Mucosa of descending colon (tissue), 3 donors: ENCODE results near the gene SEM1. TPM values are rescaled to one million over a fixed set of nuclear protein-coding genes. Genes with fewer than 3 reads are reported as not detected.

Source experiments
- ATAC-seq: fragments of 200-7000 bp; cut with Tn5 transposase; one replicate; pipeline ENCODE4 v1.9.1; 2020; ENCODE audit warnings: mild to moderate bottlenecking, moderate library complexity
- DNase-seq, 3 donors: peaks; one replicate each; pipeline ENCODE4 v3.0.0-alpha.2; 2020
- H3K36me3 ChIP-seq: fragments of 200-600 bp; one replicate; pipeline ENCODE4 v1.8.0; 2021; ENCODE audit warnings: low read depth, mild to moderate bottlenecking
- H3K4me1 ChIP-seq: fragments of 200-600 bp; one replicate; pipeline ENCODE4 v1.8.0; 2021; ENCODE audit warnings: low read depth, mild to moderate bottlenecking
- H3K4me3 ChIP-seq: fragments of 200-600 bp; one replicate; pipeline ENCODE4 v1.8.0; 2021; ENCODE audit warnings: mild to moderate bottlenecking
- H3K9me3 ChIP-seq: fragments of 200-600 bp; one replicate; pipeline ENCODE4 v1.8.0; 2021; ENCODE audit warnings: mild to moderate bottlenecking
- intact Hi-C, 2 donors: fragments of 100-400 bp; cut with DNase I in 1 of 2; cut with micrococcal nuclease in 1 of 2; formaldehyde crosslinking; loops; one replicate each; pipeline versions ENCODE4 v1.11.0 to v1.11.1; 2022; cut with DNase I, micrococcal nuclease
- total RNA-seq, 3 donors: library from RNA; stranded (reverse); fragmentation: NEBNext Ultra II Directional in 2 of 3; extraction: Animal tissue kit (Norgen Biotek cat#: 25700) in 2 of 3; gene quantifications; one replicate each; pipeline versions ENCODE4 v1.2.1 to v1.2.4, GENCODE V29; 2021 to 2023
- TF ChIP-seq, protein P1 (sequence below): fragments of 200-600 bp; IDR thresholded peaks from one replicate; pipeline ENCODE4 v1.8.0; 2022; ENCODE audit warnings: antibody characterized with exemption, mild to moderate bottlenecking
- donor health status: DM: no; HTN: no; CAD: no; lungs with moderate emphysema.
- donor health status: DM: no; HTN: no; CAD: no.
- donor health status: DM: no; HTN: yes; CAD: no.

Gene SEM1
- total RNA-seq, 3 donors from 2014 or later, result 41.6 to 44.4 (median 43.7) TPM

DNA sequence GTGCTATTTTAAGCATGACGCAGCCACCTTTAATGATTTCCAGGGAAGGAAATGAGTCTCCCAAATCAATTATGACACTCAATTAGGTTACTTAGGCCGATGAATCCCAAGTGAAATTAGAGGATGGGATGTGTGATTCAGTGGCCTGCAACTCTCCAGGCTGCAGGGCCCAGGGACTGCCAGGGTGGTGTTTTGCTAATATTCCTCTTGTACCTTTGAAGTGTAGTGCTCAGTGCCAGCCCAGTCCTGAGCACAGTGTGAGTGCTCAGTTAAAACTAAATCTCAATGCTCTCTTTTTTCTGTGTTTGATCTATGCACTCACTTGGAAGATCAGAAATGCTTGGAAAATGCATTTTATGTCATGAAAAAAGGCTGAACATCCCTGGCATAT is 51.6 kb downstream of the SEM1 start:
- DNase-seq, result no peak
- TF ChIP-seq, protein P1, sequence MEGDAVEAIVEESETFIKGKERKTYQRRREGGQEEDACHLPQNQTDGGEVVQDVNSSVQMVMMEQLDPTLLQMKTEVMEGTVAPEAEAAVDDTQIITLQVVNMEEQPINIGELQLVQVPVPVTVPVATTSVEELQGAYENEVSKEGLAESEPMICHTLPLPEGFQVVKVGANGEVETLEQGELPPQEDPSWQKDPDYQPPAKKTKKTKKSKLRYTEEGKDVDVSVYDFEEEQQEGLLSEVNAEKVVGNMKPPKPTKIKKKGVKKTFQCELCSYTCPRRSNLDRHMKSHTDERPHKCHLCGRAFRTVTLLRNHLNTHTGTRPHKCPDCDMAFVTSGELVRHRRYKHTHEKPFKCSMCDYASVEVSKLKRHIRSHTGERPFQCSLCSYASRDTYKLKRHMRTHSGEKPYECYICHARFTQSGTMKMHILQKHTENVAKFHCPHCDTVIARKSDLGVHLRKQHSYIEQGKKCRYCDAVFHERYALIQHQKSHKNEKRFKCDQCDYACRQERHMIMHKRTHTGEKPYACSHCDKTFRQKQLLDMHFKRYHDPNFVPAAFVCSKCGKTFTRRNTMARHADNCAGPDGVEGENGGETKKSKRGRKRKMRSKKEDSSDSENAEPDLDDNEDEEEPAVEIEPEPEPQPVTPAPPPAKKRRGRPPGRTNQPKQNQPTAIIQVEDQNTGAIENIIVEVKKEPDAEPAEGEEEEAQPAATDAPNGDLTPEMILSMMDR, result no peak
- Histone ChIP-seq H3K9me3 (no peaks in the 10 kb centered on the region), H3K36me3 (no peaks in the 10 kb centered on the region), H3K4me3 (no peak overlapping the region), H3K4me1 (no peaks in the 10 kb centered on the region)
- ATAC-seq, result no peak
- intact Hi-C loops, result no loop called here

DNA sequence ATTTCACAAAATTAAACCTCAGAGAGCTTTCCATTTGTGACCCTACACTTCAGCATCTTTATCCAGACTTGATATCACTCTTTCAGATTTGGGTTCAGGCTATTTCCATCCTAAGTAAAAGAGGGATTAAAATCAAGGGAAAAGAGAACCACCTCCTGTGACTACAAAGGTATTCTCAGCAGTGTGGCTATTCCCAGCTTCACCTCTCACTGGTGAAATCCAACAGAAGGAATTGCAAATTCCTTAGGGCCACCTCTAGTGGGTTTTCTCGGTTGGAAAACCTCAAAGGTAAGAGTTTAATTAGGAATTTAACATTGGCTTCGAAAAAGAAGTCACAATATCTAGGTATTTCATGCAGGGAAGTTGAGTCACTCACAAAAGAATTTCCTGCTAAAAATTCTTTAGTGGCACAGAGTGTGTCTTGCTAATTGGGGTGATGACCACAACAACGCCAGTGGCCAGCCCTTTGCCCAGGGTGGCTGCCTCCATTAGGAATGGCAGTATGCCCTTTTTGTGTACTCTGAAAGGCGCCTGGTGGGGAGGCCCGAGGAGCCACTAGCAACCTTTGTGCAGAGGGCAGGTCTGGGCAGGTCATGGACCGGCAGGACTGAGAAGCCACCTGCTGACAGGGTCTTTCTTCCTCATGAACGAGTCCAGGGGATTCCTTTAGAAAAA is 52.2 kb downstream of the SEM1 start:
- no peaks in the 10 kb centered on the region for H3K9me3 ChIP-seq
- intact Hi-C loops, result no loop called here
- TF ChIP-seq, protein P1, result no peak
- ATAC-seq (no peak), DNase-seq (no peak)
- no peaks in the 10 kb centered on the region for H3K36me3 ChIP-seq
- no peak overlapping the region for H3K4me3 ChIP-seq
- no peaks in the 10 kb centered on the region for H3K4me1 ChIP-seq

DNA sequence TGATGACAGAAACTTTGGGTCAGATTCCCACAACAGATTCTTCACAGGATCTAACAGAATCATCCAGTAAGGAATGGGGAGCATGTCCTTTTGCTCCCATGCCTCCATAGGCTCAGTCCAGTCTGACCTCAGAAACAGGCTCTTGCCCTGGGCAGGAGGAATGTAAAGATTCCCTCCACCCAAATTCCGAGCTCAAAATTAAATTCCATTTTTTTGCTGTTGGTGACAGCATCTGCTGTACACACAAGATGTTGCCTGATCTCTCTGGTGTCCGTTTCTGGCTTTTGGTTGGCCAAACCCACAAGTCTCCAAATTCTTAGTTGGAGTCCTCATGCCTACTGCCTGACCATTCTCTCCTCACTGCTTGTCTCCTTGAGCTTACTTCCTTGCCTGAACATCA is 53.7 kb downstream of the SEM1 start:
- intact Hi-C loops, result no loop called here
- Histone ChIP-seq H3K36me3 (no peaks in the 10 kb centered on the region), H3K4me3 (no peak overlapping the region), H3K4me1 (no peaks in the 10 kb centered on the region), H3K9me3 (no peaks in the 10 kb centered on the region)
- DNase-seq, result no peak
- TF ChIP-seq, protein P1, result no peak
- ATAC-seq, result no peak

DNA sequence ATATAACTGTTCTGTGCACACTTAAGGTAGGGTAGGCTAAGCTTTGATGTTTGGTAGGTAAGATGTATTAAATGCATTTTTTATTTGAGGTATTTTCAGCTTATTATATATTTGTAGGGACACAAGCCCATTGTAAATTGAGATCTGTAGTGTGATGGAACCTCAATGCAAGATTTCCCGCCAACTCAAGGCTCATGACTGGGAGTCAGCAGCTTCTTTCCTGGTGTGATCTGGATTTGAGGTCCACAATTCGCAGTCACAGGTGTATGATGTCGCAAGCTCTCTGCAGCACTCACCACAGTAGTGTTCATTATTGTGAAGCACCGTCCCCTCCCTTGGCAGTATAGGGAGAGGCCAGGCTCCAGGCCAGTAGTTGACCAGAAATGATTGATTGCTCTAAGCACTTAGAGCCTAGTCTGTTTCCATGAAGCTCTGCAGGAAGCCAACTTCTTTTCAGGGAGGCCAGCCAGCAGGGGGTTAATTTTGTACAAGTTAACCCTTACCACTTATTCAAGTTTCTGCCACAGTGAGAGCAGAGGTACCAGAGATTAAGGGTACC is 54.9 kb downstream of the SEM1 start:
- Histone ChIP-seq H3K9me3 (no peaks in the 10 kb centered on the region), H3K4me1 (no peaks in the 10 kb centered on the region), H3K36me3 (no peaks in the 10 kb centered on the region), H3K4me3 (no peak overlapping the region)
- ATAC-seq, result no peak
- intact Hi-C loops, result no loop called here
- no peak for DNase-seq
- TF ChIP-seq, protein P1, result no peak

DNA sequence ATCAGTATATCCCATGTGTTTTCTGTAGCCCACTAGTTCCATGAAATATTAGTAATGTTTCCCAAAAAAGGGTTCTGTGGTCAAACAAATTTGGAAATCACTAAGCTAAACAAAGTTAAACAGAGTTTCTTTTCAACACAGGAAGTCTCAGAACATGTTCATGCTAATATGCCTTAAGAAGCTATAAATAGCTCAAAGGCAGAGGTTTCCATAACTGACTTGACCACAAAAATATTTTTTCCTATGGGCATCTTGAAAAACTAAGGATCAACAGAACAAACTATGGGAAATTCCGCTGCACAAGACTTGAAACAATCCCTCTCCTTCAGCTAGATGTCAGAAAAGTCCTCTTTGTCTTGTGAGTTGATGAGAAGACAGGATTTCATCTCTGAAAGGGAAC is 59.7 kb downstream of the SEM1 start:
- DNase-seq (no peak), ATAC-seq (no peak)
- Histone ChIP-seq H3K4me3 (no peak overlapping the region), H3K4me1 (no peaks in the 10 kb centered on the region), H3K9me3 (no peaks in the 10 kb centered on the region), H3K36me3 (no peaks in the 10 kb centered on the region)
- intact Hi-C loops, result no loop called here
- TF ChIP-seq, protein P1, result no peak
